ENCODE results near the gene CPEB4. TPM values are rescaled to one million over a fixed set of nuclear protein-coding genes. Genes with fewer than 3 reads are reported as not detected.

Gene CPEB4
- total RNA-seq, 1 experiment from 2014 or later, result 11.1 TPM

DNA sequence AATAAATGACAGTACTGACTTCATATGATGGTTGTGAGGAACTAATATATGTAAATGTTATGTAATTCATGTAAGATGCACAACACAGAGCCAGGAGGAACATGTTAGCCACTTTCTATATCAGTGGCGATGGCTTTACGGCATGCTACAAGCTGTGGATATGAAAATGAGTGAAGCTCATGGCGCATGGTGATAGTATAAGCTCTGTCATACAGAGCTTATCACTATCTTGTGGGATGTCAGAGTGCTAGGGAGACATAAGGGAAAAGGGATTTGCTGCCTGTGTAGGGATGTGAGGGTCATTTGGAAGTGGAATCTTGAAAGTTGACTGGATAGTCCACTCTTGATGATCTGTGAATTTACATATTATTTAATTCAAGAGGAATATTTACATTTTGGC, 13.6 kb downstream of the CPEB4 start:
- Histone ChIP-seq H3K27ac (ENCODE audit: low read depth, low read length) (no peak overlapping the region), H3K4me2 (ENCODE audit: low read length) (no peak overlapping the region), H3K4me3 (replicated peaks in 1 of 2; ENCODE audit: low read depth in 1 of 2, low read length in 2 of 2) (no peak overlapping the region), H3K27me3 (ENCODE audit: insufficient read depth, low read length) (no peaks in the 10 kb centered on the region), H4K20me1 (ENCODE audit: insufficient read depth) (no peaks in the 10 kb centered on the region), H3K9me2 (ENCODE audit: insufficient read depth) (no peaks in the 10 kb centered on the region), H3K79me2 (ENCODE audit: insufficient read depth, low read length) (no peaks in the 10 kb centered on the region), H3K4me1 (ENCODE audit: control insufficient read depth in 1 of 2, insufficient read depth in 2 of 2, low read length in 2 of 2) (no peaks in the 10 kb centered on the region), H2AFZ (ENCODE audit: low read depth, low read length, poor library complexity, severe bottlenecking) (no peak overlapping the region), H3K9me3 (ENCODE audit: control insufficient read depth in 1 of 2, insufficient read depth in 1 of 2, low read depth in 1 of 2, low read length in 2 of 2) (no peaks in the 10 kb centered on the region), H3K36me3 (ENCODE audit: control insufficient read depth in 1 of 2, insufficient read depth in 2 of 2, low read length in 2 of 2) (no peaks in the 10 kb centered on the region), H3K9ac (ENCODE audit: low read length) (no peak overlapping the region)
- intact Hi-C loops (cut with micrococcal nuclease), result no loop called here
- BruUV-seq (replicated peaks), result no TSS peak
- no peak for DNase-seq (ENCODE audit: low read depth, low spot score)
- no peak for ATAC-seq
- POLR2A ChIA-PET, result no interaction called here
- RAD21 ChIA-PET (ENCODE audit: low non-redundant PET in 1 of 2, low total read pairs in 2 of 2, uncharacterized antibody in 2 of 2, unreplicated experiment in 2 of 2), result no interaction called here
- CTCF ChIA-PET, result interaction anchor here (0.8 to 0.9 kb wide), 2 partner anchors 24 to 271 kb away, joined by 3 read pairs; no protein-coding TSS in a partner anchor
- TF ChIP-seq POLR2AphosphoS5 (IDR thresholded peaks at IDR 0.05; ENCODE audit: low read depth, low read length), result no peak
- TF ChIP-seq MAX (IDR thresholded peaks at IDR 0.05), result no peak
- no peak for TF ChIP-seq ZFX (IDR thresholded peaks at IDR 0.05)
- TF ChIP-seq YY1 (IDR thresholded peaks at IDR 0.05; ENCODE audit: extremely low read depth, insufficient replicate concordance, low read depth, low read length), result no peak
- no peak for TF ChIP-seq SP1 (IDR thresholded peaks at IDR 0.05; ENCODE audit: low read depth)
- no peak for TF ChIP-seq ZNF274 (IDR thresholded peaks at IDR 0.05; ENCODE audit: low read depth, low read length)
- no peak for TF ChIP-seq CBX3 (IDR thresholded peaks at IDR 0.05; ENCODE audit: low read depth)
- no peak for TF ChIP-seq JUND (IDR thresholded peaks at IDR 0.05)
- TF ChIP-seq ZBTB33 (IDR thresholded peaks at IDR 0.05; ENCODE audit: extremely low read depth, insufficient replicate concordance, low read length), result no peak
- no peak for TF ChIP-seq EZH2 (IDR thresholded peaks at IDR 0.05)
- no peak for TF ChIP-seq EZH2phosphoT487 (IDR thresholded peaks at IDR 0.05; ENCODE audit: borderline replicate concordance)
- TF ChIP-seq RAD21 (IDR thresholded peaks at IDR 0.05; ENCODE audit: low read depth), result no peak
- TF ChIP-seq EGR1 (IDR thresholded peaks at IDR 0.05; ENCODE audit: low read depth), result no peak
- TF ChIP-seq SRF (IDR thresholded peaks at IDR 0.05; ENCODE audit: low read depth), result no peak
- no peak for TF ChIP-seq FOSL1 (IDR thresholded peaks at IDR 0.05; ENCODE audit: low read depth)
- TF ChIP-seq TCF7L2 (IDR thresholded peaks at IDR 0.05; ENCODE audit: borderline replicate concordance, extremely low read depth, insufficient read depth, insufficient read length), result no peak
- no peak for TF ChIP-seq POLR2A (IDR thresholded peaks at IDR 0.05; ENCODE audit: borderline replicate concordance, extremely low read depth, insufficient read depth, insufficient read length)
- no peak for TF ChIP-seq REST (IDR thresholded peaks at IDR 0.05; ENCODE audit: low read depth)
